GM12873 (cell line): ENCODE measurements around the gene SLC47A1.

Experiments used
- TF ChIP-seq, protein P1 (sequence below): IDR thresholded peaks from 2 replicates; pipeline ENCODE4 v1.5.1; 2012; ENCODE audit warnings: low read depth, mild to moderate bottlenecking, moderate library complexity, low read length, control low read depth; ENCODE audit not compliant: insufficient read depth; ENCODE audit errors: missing control alignments

Gene SLC47A1

DNA sequence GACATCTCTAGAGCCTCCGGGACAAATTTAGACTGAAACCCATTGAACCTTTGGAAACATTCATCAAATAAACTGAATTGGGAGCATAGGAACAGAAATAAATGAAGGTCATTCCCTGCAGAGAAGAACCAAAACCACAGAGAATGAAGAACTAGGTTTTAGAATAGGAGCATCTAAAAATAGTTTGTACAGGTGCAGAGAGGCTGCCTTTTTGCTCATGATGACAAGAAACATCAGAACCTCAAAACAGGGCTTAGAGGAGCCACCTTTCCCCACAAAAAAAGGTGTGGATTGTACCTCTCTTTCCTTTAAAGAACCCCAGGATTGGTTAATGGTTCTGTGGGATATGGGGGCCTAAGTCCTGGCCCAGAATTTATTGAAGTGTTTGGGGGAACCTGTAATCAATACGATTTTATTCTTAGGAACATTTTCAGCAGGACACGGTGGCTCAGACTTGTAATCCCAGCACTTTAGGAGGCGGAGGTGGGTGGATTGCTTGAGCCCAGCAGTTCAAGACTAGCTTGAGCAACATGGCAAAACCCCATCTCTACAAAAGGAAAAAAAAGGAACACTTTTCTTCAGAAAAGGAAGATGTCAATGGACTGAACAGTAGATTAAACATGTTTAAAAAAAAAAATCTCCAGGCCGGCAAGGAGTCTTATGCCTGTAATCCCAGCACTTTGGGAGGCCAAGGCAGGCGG lies 37.7 kb upstream of the SLC47A1 start:
- TF ChIP-seq, protein P1, sequence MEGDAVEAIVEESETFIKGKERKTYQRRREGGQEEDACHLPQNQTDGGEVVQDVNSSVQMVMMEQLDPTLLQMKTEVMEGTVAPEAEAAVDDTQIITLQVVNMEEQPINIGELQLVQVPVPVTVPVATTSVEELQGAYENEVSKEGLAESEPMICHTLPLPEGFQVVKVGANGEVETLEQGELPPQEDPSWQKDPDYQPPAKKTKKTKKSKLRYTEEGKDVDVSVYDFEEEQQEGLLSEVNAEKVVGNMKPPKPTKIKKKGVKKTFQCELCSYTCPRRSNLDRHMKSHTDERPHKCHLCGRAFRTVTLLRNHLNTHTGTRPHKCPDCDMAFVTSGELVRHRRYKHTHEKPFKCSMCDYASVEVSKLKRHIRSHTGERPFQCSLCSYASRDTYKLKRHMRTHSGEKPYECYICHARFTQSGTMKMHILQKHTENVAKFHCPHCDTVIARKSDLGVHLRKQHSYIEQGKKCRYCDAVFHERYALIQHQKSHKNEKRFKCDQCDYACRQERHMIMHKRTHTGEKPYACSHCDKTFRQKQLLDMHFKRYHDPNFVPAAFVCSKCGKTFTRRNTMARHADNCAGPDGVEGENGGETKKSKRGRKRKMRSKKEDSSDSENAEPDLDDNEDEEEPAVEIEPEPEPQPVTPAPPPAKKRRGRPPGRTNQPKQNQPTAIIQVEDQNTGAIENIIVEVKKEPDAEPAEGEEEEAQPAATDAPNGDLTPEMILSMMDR = no peak

DNA sequence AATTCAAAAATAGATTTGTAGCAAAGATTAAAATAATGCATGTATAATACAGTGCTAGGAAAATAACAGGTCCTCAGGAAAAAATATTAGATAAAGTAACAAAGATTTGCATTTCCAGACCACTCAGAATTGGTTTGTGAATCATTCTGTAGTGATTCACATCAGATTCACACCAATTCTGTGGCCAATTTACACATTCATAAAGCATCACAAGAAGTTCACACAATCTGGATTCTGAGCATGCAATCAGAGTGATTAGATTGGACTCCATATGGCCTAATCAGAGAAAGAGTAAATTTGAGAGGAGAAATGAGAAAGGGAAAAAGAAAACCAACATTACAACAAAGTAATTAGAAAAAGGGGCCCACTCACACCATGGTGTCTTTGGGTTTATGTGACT lies 36.0 kb upstream of the SLC47A1 start:
- TF ChIP-seq, protein P1 = no peak

DNA sequence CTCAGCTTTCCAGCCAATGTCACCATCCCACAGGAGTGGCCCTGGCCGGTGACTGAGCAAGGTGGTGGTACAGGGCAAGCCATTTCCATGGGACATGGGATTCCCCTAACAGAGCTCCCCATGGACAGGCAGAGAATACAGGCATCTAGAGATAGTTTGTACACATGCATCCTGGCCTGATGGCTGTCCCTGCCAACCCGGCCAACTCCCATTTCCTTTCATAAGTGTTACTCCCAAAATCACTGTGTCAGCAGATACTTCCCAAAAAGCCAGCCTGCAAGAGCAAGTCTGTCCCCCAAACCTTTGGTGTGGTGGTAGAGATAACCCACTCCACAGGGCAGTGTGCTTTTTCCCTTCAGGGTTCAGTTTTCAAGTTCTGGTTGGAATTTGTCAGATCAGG lies 32.4 kb upstream of the SLC47A1 start:
- TF ChIP-seq, protein P1 = no peak

DNA sequence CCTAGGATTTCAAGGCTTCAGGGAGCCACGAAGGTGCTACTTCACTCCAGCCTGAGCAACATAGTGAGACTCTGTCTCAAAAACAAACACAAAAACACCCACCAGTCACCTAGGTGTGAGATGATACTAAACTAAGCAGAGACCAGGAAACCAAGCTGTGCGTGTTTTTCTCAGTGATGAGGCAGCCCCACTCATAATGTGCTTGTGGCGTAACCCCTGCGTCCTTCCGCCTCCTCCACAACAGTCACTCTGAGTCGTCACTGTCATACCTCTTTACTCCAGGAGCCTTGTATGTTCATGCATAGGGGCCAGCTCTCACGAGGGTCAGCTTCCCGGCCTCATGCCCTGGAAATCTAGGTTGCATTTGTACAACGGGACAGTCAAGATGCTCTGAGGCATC lies 31.1 kb upstream of the SLC47A1 start:
- TF ChIP-seq, protein P1 = no peak

DNA sequence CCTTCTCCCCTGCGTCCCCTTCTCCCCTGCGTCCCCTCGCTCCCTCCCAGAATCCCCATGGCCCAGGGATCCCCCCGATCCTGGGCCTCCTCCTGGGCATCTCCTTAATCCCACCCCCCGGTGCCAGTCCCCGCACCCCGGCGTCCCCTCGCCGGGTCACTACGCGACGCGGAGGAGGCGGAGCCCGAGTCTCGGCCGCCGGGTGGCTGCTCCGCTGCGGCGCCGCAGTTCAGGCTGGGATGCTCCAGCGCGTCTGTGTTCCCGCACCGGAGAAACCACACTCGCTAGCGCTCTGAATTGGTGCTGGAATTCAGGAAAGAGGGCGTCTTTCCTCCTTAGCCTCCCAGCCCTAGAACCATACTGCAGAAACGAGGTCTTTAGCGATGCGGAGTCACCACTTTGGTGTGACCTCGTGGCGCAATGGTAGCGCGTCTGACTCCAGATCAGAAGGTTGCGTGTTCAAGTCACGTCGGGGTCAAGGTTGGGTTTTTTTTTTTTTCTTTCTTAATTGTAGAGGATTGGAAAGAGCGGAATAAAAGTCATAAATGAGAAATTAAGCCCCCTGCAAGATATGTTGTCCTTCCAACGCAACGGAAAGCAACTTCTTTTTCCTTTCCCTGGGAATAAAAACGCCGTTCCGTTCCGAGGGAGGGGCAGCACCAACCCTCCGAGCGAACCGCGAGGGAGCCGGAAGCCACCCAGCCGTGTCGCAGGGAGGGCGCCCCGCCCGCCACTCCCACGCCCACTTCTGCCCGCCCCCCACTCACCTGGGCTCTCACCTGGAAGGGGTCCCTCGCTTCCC lies 25.7 kb upstream of the SLC47A1 start:
- TF ChIP-seq, protein P1 = no peak

DNA sequence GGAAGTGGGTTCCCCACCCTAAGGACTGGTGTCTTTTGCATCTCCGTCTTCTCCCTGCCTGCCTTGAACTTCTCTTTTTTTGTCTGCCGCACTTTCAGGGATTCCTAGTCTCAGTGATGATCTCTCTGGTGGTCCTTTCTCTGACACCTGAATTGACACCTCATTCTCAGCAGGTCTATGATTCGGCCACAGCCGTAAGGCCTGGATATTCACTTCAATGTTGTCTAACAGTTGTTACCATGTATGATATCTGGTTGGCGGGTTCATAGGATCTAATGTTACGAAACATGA lies 25.1 kb upstream of the SLC47A1 start:
- TF ChIP-seq, protein P1 = no peak

DNA sequence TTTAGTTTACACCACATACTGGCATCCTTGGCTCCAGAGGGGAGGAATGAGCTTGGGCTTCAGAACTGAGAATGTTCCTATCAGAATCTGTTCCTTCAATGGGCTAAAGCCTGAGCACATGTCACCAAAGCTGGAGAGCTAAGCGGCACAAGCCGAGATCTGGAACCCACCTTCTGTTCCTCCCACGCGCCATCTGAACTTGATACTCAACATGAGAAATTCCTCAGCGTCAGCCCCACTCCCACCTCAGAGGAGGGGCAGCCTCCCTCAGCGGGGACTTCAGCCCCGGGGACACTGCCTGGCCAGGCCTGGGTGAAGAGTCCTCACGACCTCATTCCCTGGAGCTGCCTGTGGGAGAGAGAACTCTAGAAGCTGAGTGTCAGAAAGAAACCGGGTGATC lies 22.8 kb upstream of the SLC47A1 start:
- TF ChIP-seq, protein P1 = no peak
